ENCODE results near the gene GRHL1.

GRCh38 chr2:10016802-10017258 is 65.3 kb downstream of the GRHL1 start:
- TF ChIP-seq GATA3 (IDR thresholded peaks at IDR 0.05; ENCODE audit: low read depth, low read length) = no peak
- no peak for TF ChIP-seq GATA2 (IDR thresholded peaks at IDR 0.05; ENCODE audit: low read depth, low read length)
